Naive thymus-derived CD8-positive, alpha-beta T cell (primary cell): Measurements from ENCODE around the gene HGFAC. TPM values are rescaled to one million over a fixed set of nuclear protein-coding genes. Genes with fewer than 3 reads are reported as not detected.
"Not testable (repeated sequence)": the region's sequence is repeated elsewhere in the genome, so short reads cannot be mapped to it uniquely, and the experiment has no call there.

Experiments
- ATAC-seq, 2 donors: fragments of 150-1000 bp; cut with Tn5 transposase in 1 of 2; sonication (Bioruptor Pico), chemical (Tn5 transposase) in 1 of 2; 1 replicate in 1 of 2; 2 replicates in 1 of 2; pipeline ENCODE4 v1.10.0; 2021; ENCODE audit warnings: mild to moderate bottlenecking in 2 of 2, moderate library complexity in 2 of 2
- POLR2A ChIA-PET: fragments of 350-600 bp; sonication (Branson Sonifier 250); formaldehyde crosslinking; loops from one replicate; lab custom pipeline; 2021; ENCODE audit warnings: antibody characterized with exemption; lab: Charles Lee
- DNase-seq, 10 donors: peaks; one replicate each; pipeline versions ENCODE4 v3.0.0 to v3.0.0-alpha.2; 2020 to 2022
- H3K27ac Mint-ChIP-seq, 10 donors: one replicate each; pipeline ENCODE4 v1.8.0; 2020 to 2022; ENCODE audit warnings: mild to moderate bottlenecking in 10 of 10, mixed read lengths in 10 of 10, moderate library complexity in 4 of 10, inconsistent platforms in 1 of 10
- H3K27me3 Mint-ChIP-seq, 5 donors: one replicate each; pipeline ENCODE4 v1.8.0; 2021 to 2022; ENCODE audit warnings: mixed read lengths in 5 of 5
- H3K36me3 Mint-ChIP-seq, 3 donors: one replicate each; pipeline ENCODE4 v1.8.0; 2020 to 2022; ENCODE audit warnings: mixed read lengths in 3 of 3, mild to moderate bottlenecking in 2 of 3, inconsistent platforms in 1 of 3
- H3K4me1 Mint-ChIP-seq, 4 donors: one replicate each; pipeline ENCODE4 v1.8.0; 2021 to 2022; ENCODE audit warnings: mixed read lengths in 4 of 4
- H3K4me3 Mint-ChIP-seq, 10 donors: one replicate each; pipeline ENCODE4 v1.8.0; 2020 to 2022; ENCODE audit warnings: mild to moderate bottlenecking in 10 of 10, mixed read lengths in 10 of 10, moderate library complexity in 6 of 10, inconsistent platforms in 1 of 10
- H3K9me3 Mint-ChIP-seq, 9 donors: one replicate each; pipeline ENCODE4 v1.8.0; 2020 to 2022; ENCODE audit warnings: mixed read lengths in 9 of 9, mild to moderate bottlenecking in 3 of 9, inconsistent platforms in 1 of 9, moderate library complexity in 1 of 9
- polyA plus RNA-seq, 3 donors: library from polyadenylated mRNA; unstranded; fragments of 300-500 nt; fragmentation: Illumina TruSeq; gene quantifications; one replicate each; pipeline ENCODE4 v1.2.3, GENCODE V29; 2021
- total RNA-seq, 8 experiments: library from RNA in 2 of 8; stranded (reverse) in 2 of 8; gene quantifications; one replicate each; pipeline ENCODE4 v1.2.3 and lab custom pipeline; 2021 to 2026

The HGFAC gene
- total and polyA plus RNA-seq, 5 experiments from 2014 or later, result not detected

DNA sequence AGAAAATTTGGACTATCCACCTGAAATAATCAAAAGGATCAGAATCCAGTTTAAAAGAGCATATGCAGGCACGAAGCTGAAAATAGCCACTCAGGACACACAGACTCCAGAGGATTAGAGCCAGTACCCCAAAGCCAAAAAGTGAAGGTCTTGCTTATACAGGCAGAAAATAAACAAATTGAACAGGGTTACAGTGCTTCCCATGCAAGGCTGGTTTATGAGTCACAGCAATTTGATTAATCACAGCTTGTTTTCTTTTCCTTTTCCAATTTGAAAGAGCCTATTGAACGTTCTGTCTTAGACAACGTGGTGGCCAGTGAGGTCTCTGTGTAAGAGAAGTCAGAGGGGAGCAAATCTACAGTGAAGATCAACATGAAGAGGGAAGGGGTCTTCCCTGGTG is 10.2 kb downstream of the HGFAC start:
- ATAC-seq (no peak), DNase-seq (no peak)
- Mint-ChIP-seq H3K36me3 (peaks cover 0 to 15% (median 9%) of the 10 kb centered on the region in 3 donors), H3K9me3 (peaks cover 0 to 32% (median 9%) of the 10 kb centered on the region in 9 donors), H3K4me3 (no peak overlapping the region), H3K4me1 (no peaks in the 10 kb centered on the region), H3K27ac (no peak overlapping the region), H3K27me3 (peaks cover 0 to 7% (median 0%) of the 10 kb centered on the region in 5 donors)
- POLR2A ChIA-PET, result no interaction called here

GRCh38 chr4:3452376-3452775 is 10.6 kb downstream of the HGFAC start:
- peaks cover 0 to 7% (median 0%) of the 10 kb centered on the region in 5 donors for H3K27me3 Mint-ChIP-seq
- H3K36me3 Mint-ChIP-seq, result peaks cover 0 to 15% (median 9%) of the 10 kb centered on the region in 3 donors
- DNase-seq (no peak), ATAC-seq (no peak)
- H3K27ac Mint-ChIP-seq, result no peak overlapping the region
- H3K4me3 Mint-ChIP-seq, result no peak overlapping the region
- H3K9me3 Mint-ChIP-seq, result peaks cover 0 to 34% (median 9%) of the 10 kb centered on the region in 9 donors
- H3K4me1 Mint-ChIP-seq, result no peaks in the 10 kb centered on the region
- POLR2A ChIA-PET, result no interaction called here

DNA sequence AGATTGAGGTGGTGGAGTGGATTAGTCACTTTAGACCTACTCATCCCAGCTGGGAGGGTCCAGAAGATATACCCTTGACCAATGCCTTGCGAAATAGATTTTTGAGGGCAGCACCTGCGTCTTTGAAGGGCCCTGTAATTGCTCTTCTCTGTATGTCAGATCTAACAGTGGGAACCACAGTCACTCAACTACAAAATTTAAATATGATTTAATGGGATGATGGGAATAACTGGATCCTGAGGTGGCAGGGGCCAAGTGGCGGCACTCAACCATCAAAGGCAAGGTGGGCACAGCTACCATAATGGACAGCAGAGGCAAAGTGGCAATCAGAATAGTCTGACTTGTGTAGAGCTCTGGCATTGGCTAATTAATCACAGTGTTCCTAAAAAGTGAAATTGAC is 13.8 kb downstream of the HGFAC start:
- Mint-ChIP-seq H3K27me3 (peaks cover 2 to 12% (median 3%) of the 10 kb centered on the region in 5 donors), H3K9me3 (peaks cover 0 to 39% (median 12%) of the 10 kb centered on the region in 9 donors), H3K36me3 (peaks cover 0 to 20% (median 9%) of the 10 kb centered on the region in 3 donors)
- POLR2A ChIA-PET, DNase-seq, H3K4me1 Mint-ChIP-seq, H3K27ac Mint-ChIP-seq, ATAC-seq, H3K4me3 Mint-ChIP-seq: not testable (repeated sequence)

DNA sequence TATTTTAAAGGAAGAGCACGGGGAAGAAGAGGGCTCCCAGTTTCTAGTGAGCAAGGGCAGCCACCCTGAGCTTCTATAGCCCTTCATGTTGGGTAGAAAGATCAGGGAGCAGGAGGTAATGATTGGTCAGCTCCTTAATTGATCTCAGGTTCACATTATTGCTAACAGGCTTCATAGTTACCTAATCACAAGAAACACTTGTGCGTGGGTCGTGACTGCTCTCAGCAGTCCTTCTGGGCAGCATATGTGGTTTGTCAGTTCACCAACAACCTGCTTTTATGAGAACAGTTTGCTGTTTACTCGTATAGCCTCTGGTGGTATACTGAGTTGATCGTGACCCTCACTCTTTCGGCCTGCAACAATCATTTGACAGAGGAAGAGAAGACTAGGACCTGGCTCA is 16.6 kb downstream of the HGFAC start:
- POLR2A ChIA-PET, result no interaction called here
- ATAC-seq (no peak), DNase-seq (no peak)
- Mint-ChIP-seq H3K4me1 (peaks cover 0 to 7% (median 0%) of the 10 kb centered on the region in 4 donors), H3K36me3 (peaks cover 0 to 20% (median 9%) of the 10 kb centered on the region in 3 donors), H3K27me3 (peaks cover 2 to 25% (median 9%) of the 10 kb centered on the region in 5 donors), H3K4me3 (no peak overlapping the region), H3K9me3 (peaks cover 0 to 39% (median 12%) of the 10 kb centered on the region in 9 donors), H3K27ac (no peak overlapping the region)

DNA sequence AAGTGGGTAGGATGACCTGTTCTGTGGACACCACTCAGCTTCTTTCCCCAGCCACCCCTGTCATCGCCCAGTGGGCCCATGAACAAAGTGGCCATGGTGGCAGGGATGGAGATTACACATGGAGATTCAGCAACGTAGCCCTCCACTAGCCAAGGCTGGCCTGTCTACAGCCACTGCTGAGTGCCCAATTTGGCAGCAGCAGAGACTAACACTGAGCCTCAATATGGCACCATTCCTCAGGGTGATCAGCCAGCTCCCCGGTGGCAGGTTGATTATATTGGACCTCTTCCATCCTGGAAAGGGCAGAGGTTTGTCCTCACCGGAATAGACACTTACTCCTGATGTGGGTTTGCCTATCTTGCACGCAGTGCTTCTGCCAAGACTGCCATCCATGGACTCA is 17.4 kb downstream of the HGFAC start:
- H3K4me3 Mint-ChIP-seq, H3K27ac Mint-ChIP-seq, POLR2A ChIA-PET, DNase-seq, ATAC-seq, H3K4me1 Mint-ChIP-seq: not testable (repeated sequence)
- Mint-ChIP-seq H3K27me3 (peaks cover 2 to 25% (median 9%) of the 10 kb centered on the region in 5 donors), H3K36me3 (peaks cover 0 to 20% (median 9%) of the 10 kb centered on the region in 3 donors), H3K9me3 (peaks cover 0 to 34% (median 12%) of the 10 kb centered on the region in 9 donors)

DNA sequence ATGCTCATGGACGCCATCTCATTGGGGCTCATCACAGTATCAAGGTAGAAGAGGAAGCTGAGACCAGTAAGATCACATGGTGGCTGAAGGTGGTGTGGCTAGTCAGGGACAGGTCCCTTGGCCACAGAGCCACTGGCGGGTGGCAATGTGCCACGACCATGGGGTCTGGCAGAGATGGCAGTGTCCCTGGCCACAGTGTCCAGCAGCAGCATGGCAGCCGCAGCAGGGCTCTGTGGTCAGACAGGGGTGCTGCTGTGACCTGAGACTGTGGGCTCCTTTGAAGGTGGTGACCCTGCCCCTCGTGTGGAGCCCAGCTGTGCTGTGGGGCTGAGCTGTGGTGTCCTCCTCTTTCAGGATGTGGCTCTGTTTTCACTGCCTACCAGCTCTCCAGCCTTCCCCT is 19.2 kb downstream of the HGFAC start:
- ATAC-seq, result no peak
- POLR2A ChIA-PET, result no interaction called here

DNA sequence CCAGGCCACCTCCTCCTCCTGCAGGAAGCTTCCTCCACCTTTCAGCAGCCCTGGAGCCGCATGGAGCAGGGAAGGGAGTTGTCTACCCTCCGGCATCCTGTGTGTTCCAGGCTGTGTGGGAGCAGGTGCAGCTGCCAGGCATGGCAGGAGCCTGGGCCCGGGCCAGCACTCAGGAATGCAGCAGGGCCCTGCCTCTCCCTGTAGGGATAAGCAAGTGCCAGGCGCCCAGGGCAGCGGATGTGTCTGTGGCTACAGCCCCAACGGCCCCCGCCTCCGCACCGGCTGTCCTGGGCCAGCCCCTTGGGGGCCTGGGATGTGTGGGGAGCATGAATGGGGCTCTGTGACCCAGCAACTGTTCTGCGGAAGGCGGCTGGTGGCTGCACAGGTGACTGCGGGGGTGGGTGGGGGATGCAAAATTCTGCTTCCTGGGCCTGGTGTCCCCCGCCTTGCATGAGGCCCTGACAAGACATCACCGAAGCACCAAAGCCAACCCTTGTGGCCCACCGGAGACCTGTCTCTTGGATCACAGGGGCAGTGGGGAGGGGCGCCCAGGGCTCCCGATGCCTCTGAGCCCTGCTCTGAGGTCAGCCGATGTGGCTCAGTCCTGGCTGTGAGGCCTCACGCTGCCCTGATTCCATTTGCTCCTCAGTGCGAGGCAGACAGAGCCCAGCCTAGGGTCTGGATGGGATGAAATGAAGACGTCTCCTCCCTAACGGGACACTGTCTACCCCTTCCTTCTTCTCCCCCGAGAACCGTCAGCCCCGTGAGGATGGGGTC is 19.9 kb downstream of the HGFAC start:
- Mint-ChIP-seq H3K4me1 (peaks cover 0 to 7% (median under 1%) of the 10 kb centered on the region in 4 donors), H3K27ac (no peak overlapping the region), H3K9me3 (peaks cover 0 to 10% (median 2%) of the 10 kb centered on the region in 9 donors), H3K36me3 (peaks cover 0 to 4% (median under 1%) of the 10 kb centered on the region in 3 donors), H3K27me3 (peaks cover 2 to 39% (median 16%) of the 10 kb centered on the region in 5 donors), H3K4me3 (peak overlapping the region in 1 of 10 donors; percentile 70)
- POLR2A ChIA-PET, result no interaction called here
- ATAC-seq (no peak), DNase-seq (peak in 1 of 10 donors; percentile 6)

More for the DNA sequence above, 19.2 kb downstream of the HGFAC start:
- H3K27me3 Mint-ChIP-seq, result peaks cover 2 to 39% (median 16%) of the 10 kb centered on the region in 5 donors
- peaks cover 0 to 5% (median 2%) of the 10 kb centered on the region in 3 donors for H3K36me3 Mint-ChIP-seq
- H3K9me3 Mint-ChIP-seq, result peaks cover 0 to 18% (median 3%) of the 10 kb centered on the region in 9 donors
- DNase-seq, result no peak
- H3K27ac Mint-ChIP-seq, result no peak overlapping the region
- H3K4me1 Mint-ChIP-seq, result peaks cover 0 to 7% (median under 1%) of the 10 kb centered on the region in 4 donors
- no peak overlapping the region for H3K4me3 Mint-ChIP-seq

DNA sequence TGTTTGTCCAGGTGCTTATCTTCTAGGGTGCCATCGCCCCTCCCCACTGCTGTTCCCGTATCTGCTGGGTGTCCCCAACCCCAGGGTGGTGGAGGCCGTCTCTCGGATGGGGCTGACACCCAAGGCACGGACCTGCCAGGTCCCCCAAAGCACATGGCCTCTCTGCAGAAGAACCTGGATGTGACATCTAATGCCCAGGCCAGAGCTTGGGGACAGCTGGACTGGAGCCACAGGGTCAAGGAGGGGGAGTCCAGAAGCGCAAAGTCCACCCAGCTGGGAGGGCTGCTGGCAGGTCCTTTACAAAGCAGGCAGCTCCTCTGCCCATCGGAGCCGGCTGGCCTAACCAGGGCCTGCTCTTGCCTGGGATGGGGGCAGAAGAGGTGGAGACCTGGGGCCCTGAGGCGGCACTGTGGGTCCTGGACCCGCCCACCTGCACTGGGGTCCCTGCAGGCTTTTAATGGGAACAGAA is 20.6 kb downstream of the HGFAC start:
- Mint-ChIP-seq H3K27ac (peak overlapping the region in 1 of 10 donors; percentile 18), H3K27me3 (peaks cover 2 to 39% (median 16%) of the 10 kb centered on the region in 5 donors), H3K4me3 (peak overlapping the region in 6 of 10 donors; percentile 45 to 72 (median 52)), H3K36me3 (peaks cover 0 to 4% (median 0%) of the 10 kb centered on the region in 3 donors), H3K4me1 (peaks cover 0 to 7% (median under 1%) of the 10 kb centered on the region in 4 donors), H3K9me3 (peaks cover 0 to 6% (median 2%) of the 10 kb centered on the region in 9 donors)
- ATAC-seq (no peak), DNase-seq (peak in 1 of 10 donors; percentile 2)
- POLR2A ChIA-PET, result no interaction called here

DNA sequence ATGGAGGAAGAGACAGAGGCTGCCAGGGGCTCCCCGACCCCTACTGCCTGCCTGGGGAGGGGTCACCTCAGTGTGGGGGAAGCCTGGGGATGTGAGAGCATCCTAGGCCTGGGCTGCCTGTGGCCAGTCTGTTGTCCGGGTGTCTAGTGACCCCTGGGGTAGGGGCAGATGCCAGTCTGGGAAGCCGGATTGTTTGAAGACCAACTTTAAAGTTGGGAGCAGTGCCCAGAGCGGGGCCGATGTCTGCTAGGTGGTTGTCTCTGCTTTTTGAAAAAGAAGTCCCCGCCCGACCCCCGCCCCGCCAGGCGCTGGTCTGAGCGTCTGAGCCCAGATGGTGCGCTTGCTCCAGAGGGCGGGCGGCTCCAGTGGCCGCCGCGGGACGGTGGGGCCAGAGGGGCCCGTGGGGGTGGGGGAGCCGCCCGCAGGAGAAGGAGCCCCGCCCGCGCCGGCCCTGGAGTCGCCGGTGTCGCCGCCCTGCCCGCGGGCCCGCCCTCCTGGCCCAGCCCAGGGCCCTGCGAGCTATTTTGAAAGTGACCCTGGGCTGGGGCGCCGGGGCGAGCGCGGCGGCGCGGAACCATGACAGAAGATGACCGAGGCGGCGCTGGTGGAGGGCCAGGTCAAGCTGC is 21.1 kb downstream of the HGFAC start, which contains the start of gene DOK7:
Gene DOK7, plus strand, starts transcription at position 517 of the 626 bp plus-strand sequence. Its CDS starts 70 bp downstream, at position 587.
- DNase-seq (peak in 1 of 10 donors; percentile 4), ATAC-seq (no peak)
- POLR2A ChIA-PET, result no interaction called here
- Mint-ChIP-seq H3K4me1 (peaks cover 0 to 7% (median under 1%) of the 10 kb centered on the region in 4 donors), H3K27ac (peak within 1 kb of the TSS in 1 of 10 donors; percentile 18), H3K36me3 (peaks cover 0 to 4% (median 0%) of the 10 kb centered on the region in 3 donors), H3K4me3 (peak within 1 kb of the TSS in 6 of 10 donors; percentile 45 to 72 (median 52)), H3K9me3 (peaks cover 0 to 6% (median 2%) of the 10 kb centered on the region in 9 donors), H3K27me3 (peaks cover 2 to 39% (median 16%) of the 10 kb centered on the region in 5 donors)

DNA sequence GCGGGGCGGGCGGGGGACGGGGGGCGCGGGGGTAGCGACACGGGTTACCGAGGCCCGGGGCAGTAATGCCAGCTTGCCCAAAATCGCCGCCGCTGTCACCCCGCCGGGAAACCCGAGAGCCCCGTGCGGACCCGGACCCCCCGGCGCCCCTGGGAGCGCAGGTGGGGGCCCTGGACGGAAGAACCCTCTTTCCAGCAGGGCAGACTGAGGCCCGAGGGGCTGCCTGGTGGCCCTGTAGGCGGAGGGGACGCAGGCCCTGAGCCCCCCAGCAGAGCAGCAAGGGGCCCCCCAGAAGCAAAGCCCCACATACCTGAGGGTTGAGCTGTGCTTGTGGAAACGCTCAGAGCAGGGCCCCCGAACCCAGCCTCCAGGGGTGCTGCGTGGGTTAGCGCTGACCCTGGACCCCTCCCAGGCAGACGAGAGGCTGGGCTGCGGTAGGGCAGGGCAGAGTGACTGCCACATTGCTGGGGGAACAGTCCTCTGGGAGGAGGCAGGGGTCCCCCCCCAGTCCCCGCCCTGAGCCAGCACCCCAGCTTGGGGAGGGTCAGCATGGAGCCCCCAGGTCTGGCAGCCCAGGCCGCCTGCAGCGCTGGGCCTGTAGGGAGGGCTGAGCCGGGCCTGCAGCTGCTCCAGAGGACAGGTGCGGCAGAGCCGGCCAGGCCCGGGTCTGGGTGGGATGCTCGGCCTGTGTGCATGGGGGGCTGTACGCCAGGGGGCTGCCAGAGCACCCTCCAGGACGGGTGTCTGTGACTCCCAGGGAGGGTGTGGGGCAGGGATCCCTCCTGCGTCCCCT is 22.0 kb downstream of the HGFAC start:
- POLR2A ChIA-PET, result no interaction called here
- peaks cover 0 to 7% (median under 1%) of the 10 kb centered on the region in 4 donors for H3K4me1 Mint-ChIP-seq

GRCh38 chr4:3464349-3464905 is 22.7 kb downstream of the HGFAC start:
- peaks cover 0 to 6% (median 2%) of the 10 kb centered on the region in 9 donors for H3K9me3 Mint-ChIP-seq
- H3K27me3 Mint-ChIP-seq, result peaks cover 2 to 39% (median 11%) of the 10 kb centered on the region in 5 donors
- DNase-seq, result peak in 1 of 10 donors; percentile 3
- H3K27ac Mint-ChIP-seq, result no peak overlapping the region
- POLR2A ChIA-PET, result no interaction called here
- H3K36me3 Mint-ChIP-seq, result peaks cover 0 to 4% (median 0%) of the 10 kb centered on the region in 3 donors
- no peak for ATAC-seq
- peak overlapping the region in 4 of 10 donors; percentile 30 to 43 (median 40) for H3K4me3 Mint-ChIP-seq
- H3K4me1 Mint-ChIP-seq, result peaks cover 0 to 7% (median under 1%) of the 10 kb centered on the region in 4 donors

More for the DNA sequence above, 22.0 kb downstream of the HGFAC start:
- ATAC-seq, result no peak
- no peak overlapping the region for H3K27ac Mint-ChIP-seq
- DNase-seq, result peak in 1 of 10 donors; percentile 5
- H3K27me3 Mint-ChIP-seq, result peaks cover 2 to 39% (median 13%) of the 10 kb centered on the region in 5 donors
- H3K36me3 Mint-ChIP-seq, result peaks cover 0 to 4% (median 0%) of the 10 kb centered on the region in 3 donors
- H3K9me3 Mint-ChIP-seq, result peaks cover 0 to 6% (median 2%) of the 10 kb centered on the region in 9 donors
- peak overlapping the region in 1 of 10 donors; percentile 70 for H3K4me3 Mint-ChIP-seq
